GM12878 (cell line): ENCODE measurements around the gene ZNF813. TPM values are rescaled to one million over a fixed set of nuclear protein-coding genes. Genes with fewer than 3 reads are reported as not detected.
"Not testable (repeated sequence)": the region's sequence is repeated elsewhere in the genome, so short reads cannot be mapped to it uniquely, and the experiment has no call there.

Experiments
- ATAC-seq: fragments of 200-7000 bp; cut with Tn5 transposase; 3 replicates; pipeline ENCODE4 v1.9.1; 2020; ENCODE audit warnings: mild to moderate bottlenecking, moderate library complexity
- BruUV-seq: library from RNA; stranded (reverse); fragments of 400-500 nt; replicated peaks from 2 replicates; lab custom pipeline; 2021; lab: Mats Ljungman, UMichigan
- CTCF ChIA-PET: fragments of 300-600 bp; sonication (Branson Sonifier 250); formaldehyde crosslinking; extraction: SDS; loops from one replicate; lab custom pipeline; 2021; ENCODE audit warnings: inconsistent platforms; lab: Yijun Ruan, JAX
- POLR2A ChIA-PET: fragments of 350-600 bp; formaldehyde crosslinking; extraction: SDS; loops from one replicate; lab custom pipeline; 2021; ENCODE audit warnings: inconsistent platforms; lab: Charles Lee
- RAD21 ChIA-PET: fragments of 300-600 bp; sonication (Branson Sonifier 250); formaldehyde crosslinking; loops from one replicate; lab custom pipeline; 2023; ENCODE audit warnings: antibody characterized with exemption; ENCODE audit not compliant: unreplicated experiment; lab: Charles Lee
- SMC1A ChIA-PET: fragments of 300-600 bp; sonication (Branson Sonifier 250); formaldehyde crosslinking; loops from one replicate; lab custom pipeline; 2023; ENCODE audit not compliant: unreplicated experiment, uncharacterized antibody; lab: Charles Lee
- DNase-seq: peaks from one replicate; pipeline ENCODE4 v3.0.0-alpha.2; 2011; ENCODE audit warnings: low read depth, low spot score
- FAIRE-seq: peaks from 3 replicates; lab custom pipeline; 2011; peaks lifted over from hg19 to GRCh38; lab: Jason Lieb, UNC
- H2AFZ ChIP-seq: 2 replicates; pipeline ENCODE4 v1.6.0; 2011; ENCODE audit warnings: low read depth, low read length, control low read depth; ENCODE audit not compliant: control insufficient read depth
- H3K27ac ChIP-seq: 2 replicates; pipeline ENCODE4 v1.5.1; 2011; ENCODE audit warnings: control low read depth; ENCODE audit not compliant: control insufficient read depth, insufficient read depth
- H3K27me3 ChIP-seq, 2 experiments: replicated peaks in 1 of 2; 2 replicates each; pipeline versions ENCODE4 v1.6.0 to v1.6.1; 2011; ENCODE audit warnings: low read length in 1 of 2; ENCODE audit not compliant: control insufficient read depth in 2 of 2, insufficient read depth in 2 of 2
- H3K36me3 ChIP-seq, 2 experiments: 2 replicates each; pipeline ENCODE4 v1.5.1; 2011; ENCODE audit warnings: low read length in 1 of 2; ENCODE audit not compliant: control insufficient read depth in 2 of 2, insufficient read depth in 2 of 2
- H3K4me1 ChIP-seq: 2 replicates; pipeline ENCODE4 v1.6.1; 2011; ENCODE audit warnings: mild to moderate bottlenecking, low read length, moderate library complexity, mixed read lengths; ENCODE audit not compliant: control insufficient read depth, insufficient read depth
- H3K4me2 ChIP-seq: 2 replicates; pipeline ENCODE4 v1.6.0; 2011; ENCODE audit warnings: control low read depth; ENCODE audit not compliant: control insufficient read depth, insufficient read depth
- H3K4me3 ChIP-seq: fragments of 200-600 bp; sonication (generic); 2 replicates; pipeline ENCODE4 v1.5.1; 2016
- H3K79me2 ChIP-seq: 2 replicates; pipeline ENCODE4 v1.6.0; 2011; ENCODE audit warnings: low read length; ENCODE audit not compliant: control insufficient read depth, insufficient read depth
- H3K9ac ChIP-seq: 2 replicates; pipeline ENCODE4 v1.8.0; 2011; ENCODE audit warnings: low read length, control low read depth, mixed read lengths; ENCODE audit not compliant: control insufficient read depth, insufficient read depth
- H3K9me3 ChIP-seq: replicated peaks from 3 replicates; pipeline ENCODE4 v1.5.1; 2011; ENCODE audit warnings: mild to moderate bottlenecking, low read length; ENCODE audit not compliant: control insufficient read depth, insufficient read depth
- H4K20me1 ChIP-seq: 2 replicates; pipeline ENCODE4 v1.6.0; 2011; ENCODE audit not compliant: control insufficient read depth, insufficient read depth
- WGBS: methylation state at CpG from one replicate; pipeline ENCODE4 v1.1.6; 2016; ENCODE audit warnings: low lambda C conversion rate; ENCODE audit not compliant: insufficient replicate concordance, insufficient coverage; ENCODE audit errors: missing lambda C conversion rate; 5-methylcytosine and 5-hydroxymethylcytosine counted together
- in situ Hi-C: fragments of 300-500 bp; cut with MboI; formaldehyde crosslinking; loops from 9 replicates; pipeline ENCODE4 v1.14.3; 2018; ENCODE audit warnings: mixed read lengths
- intact Hi-C: fragments of 100-400 bp; cut with micrococcal nuclease; formaldehyde crosslinking; loops from one replicate; pipeline ENCODE4 v1.14.2; 2022; ENCODE audit not compliant: unreplicated experiment
- polyA plus RNA-seq, 11 experiments: library from polyadenylated mRNA; depleted of rRNA in 4 of 11; unstranded in 6 of 11; stranded (reverse) in 5 of 11; fragments of >200 nt; fragmentation: Nextera tagmentation in 4 of 11; fragmentation: Illumina TruSeq in 1 of 11; extraction: Ambion mirVana in 4 of 11; extraction: Trizol in 1 of 11; gene quantifications; 1 replicate in 1 of 11; 2 replicates in 10 of 11; pipeline versions ENCODE4 v1.2.1 to v1.2.3, GENCODE V29; 2011 to 2016; ENCODE audit warnings: inconsistent platforms in 2 of 11, missing spikeins in 2 of 11, low read depth in 1 of 11
- total RNA-seq, 4 experiments: library from RNA; depleted of rRNA in 3 of 4; stranded (reverse); fragments of >200 nt in 3 of 4; fragmentation: Illumina TruSeq in 1 of 4; extraction: Trizol in 1 of 4; gene quantifications; 2 replicates each; pipeline versions ENCODE4 v1.2.1 to v1.2.3, GENCODE V29; 2013 to 2021
- TF ChIP-seq, protein P1 (sequence below): IDR thresholded peaks from 2 replicates; pipeline ENCODE4 v1.6.1; 2011; ENCODE audit warnings: borderline replicate concordance, low read depth, mild to moderate bottlenecking, moderate library complexity, low read length; ENCODE audit not compliant: insufficient read depth, poor library complexity, severe bottlenecking

The ZNF813 gene
- total and polyA plus RNA-seq, 10 of the 15 experiments (the other 5 are each of a cell fraction or from before 2014, with no cell fraction given) = 0.27 to 4.8 (median 2.6) TPM

DNA sequence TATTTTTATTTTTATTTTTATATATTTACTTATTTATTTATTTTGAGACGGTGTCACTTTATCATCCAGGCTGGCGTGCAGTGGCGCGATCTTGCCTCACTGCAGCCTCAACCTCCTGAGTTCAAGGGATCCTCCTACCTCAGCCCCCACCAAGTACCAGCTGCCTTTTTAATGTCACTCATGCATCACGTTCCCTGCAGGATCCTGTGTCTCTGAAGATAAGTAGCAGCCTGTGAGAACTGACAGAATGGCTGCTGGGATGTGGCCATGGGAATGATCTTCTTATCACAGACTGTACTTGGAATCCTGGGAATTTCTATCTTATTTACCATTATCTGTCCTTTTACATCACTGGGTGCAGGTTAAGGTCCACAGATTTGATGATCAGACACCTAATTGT, 45.0 kb upstream of the ZNF813 start (continued):
- TF ChIP-seq, protein P1, sequence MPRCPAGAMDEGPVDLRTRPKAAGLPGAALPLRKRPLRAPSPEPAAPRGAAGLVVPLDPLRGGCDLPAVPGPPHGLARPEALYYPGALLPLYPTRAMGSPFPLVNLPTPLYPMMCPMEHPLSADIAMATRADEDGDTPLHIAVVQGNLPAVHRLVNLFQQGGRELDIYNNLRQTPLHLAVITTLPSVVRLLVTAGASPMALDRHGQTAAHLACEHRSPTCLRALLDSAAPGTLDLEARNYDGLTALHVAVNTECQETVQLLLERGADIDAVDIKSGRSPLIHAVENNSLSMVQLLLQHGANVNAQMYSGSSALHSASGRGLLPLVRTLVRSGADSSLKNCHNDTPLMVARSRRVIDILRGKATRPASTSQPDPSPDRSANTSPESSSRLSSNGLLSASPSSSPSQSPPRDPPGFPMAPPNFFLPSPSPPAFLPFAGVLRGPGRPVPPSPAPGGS = no peak

GRCh38 chr19:53423074-53423473, 44.5 kb upstream of the ZNF813 start:
- H3K4me1 ChIP-seq, POLR2A ChIA-PET, SMC1A ChIA-PET, H3K4me2 ChIP-seq, H3K27ac ChIP-seq, H3K36me3 ChIP-seq, CTCF ChIA-PET, ATAC-seq, H4K20me1 ChIP-seq, H3K9ac ChIP-seq, H3K9me3 ChIP-seq, H3K27me3 ChIP-seq, H3K4me3 ChIP-seq, BruUV-seq, H3K79me2 ChIP-seq, FAIRE-seq, H2AFZ ChIP-seq, RAD21 ChIA-PET, DNase-seq: not testable (repeated sequence)
- in situ Hi-C loops (loop anchor here (10.0 kb wide), 1 partner anchor 602 kb away; no protein-coding TSS in a partner anchor), intact Hi-C loops (loop anchor here (10.0 kb wide), 1 partner anchor 602 kb away; no protein-coding TSS in a partner anchor)
- 20% methylated on average over 7 of the region's 13 CpGs for WGBS

DNA sequence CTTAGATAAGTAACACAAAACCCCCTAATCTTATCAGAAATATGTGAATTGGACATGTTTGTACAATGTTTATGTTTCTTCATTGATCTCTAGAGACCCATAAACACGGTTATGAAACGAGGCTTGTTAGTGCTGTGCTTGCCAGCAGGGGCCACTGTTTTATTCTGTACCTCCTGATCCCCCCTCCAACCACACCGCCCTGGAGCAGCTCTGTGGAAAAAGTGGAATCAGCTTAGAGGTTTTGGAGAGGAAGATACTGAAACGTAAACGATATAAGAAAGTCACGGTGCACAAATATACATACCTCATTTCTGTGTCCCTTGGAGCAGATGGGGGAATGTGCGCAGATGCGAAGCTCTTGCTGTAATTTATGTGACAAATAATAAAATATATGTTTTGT, 43.9 kb upstream of the ZNF813 start:
- H3K79me2 ChIP-seq, H3K27me3 ChIP-seq, SMC1A ChIA-PET, H4K20me1 ChIP-seq, H3K4me2 ChIP-seq, DNase-seq, H2AFZ ChIP-seq, H3K9me3 ChIP-seq, H3K9ac ChIP-seq, H3K36me3 ChIP-seq, BruUV-seq, RAD21 ChIA-PET, H3K4me3 ChIP-seq, ATAC-seq, H3K4me1 ChIP-seq, POLR2A ChIA-PET, H3K27ac ChIP-seq: not testable (repeated sequence)
- WGBS = 59% methylated on average over 8 of the region's 8 CpGs
- in situ Hi-C loops (loop anchor here (10.0 kb wide), 1 partner anchor 601 kb away; no protein-coding TSS in a partner anchor), intact Hi-C loops (loop anchor here (10.0 kb wide), 1 partner anchor 601 kb away; no protein-coding TSS in a partner anchor)
- CTCF ChIA-PET = interaction anchor here (1.0 kb wide), 1 partner anchor 369 kb away, joined by 3 read pairs; no protein-coding TSS in a partner anchor
- FAIRE-seq = peak; percentile 41
